Ovary (tissue), 9 donors: ENCODE data around the gene JMJD6. TPM values are rescaled to one million over a fixed set of nuclear protein-coding genes. Genes with fewer than 3 reads are reported as not detected.
"Not testable (repeated sequence)": the region's sequence is repeated elsewhere in the genome, so short reads cannot be mapped to it uniquely, and the experiment has no call there.

Source experiments
- DNase-seq, 5 donors: peaks; one replicate each; pipeline ENCODE4 v3.0.0-alpha.2; 2019 to 2020
- H3K27ac ChIP-seq, 2 donors: fragments of 200-600 bp; one replicate each; pipeline versions ENCODE4 v1.5.1 to v1.8.0; 2019 to 2022
- H3K27me3 ChIP-seq: fragments of 200-600 bp; one replicate; pipeline ENCODE4 v1.8.0; 2022
- H3K36me3 ChIP-seq: fragments of 200-600 bp; sonication (generic); one replicate; pipeline ENCODE4 v1.5.1; 2019
- H3K4me1 ChIP-seq: one replicate; pipeline ENCODE4 v1.8.1; 2013; ENCODE audit warnings: mild to moderate bottlenecking, moderate library complexity; ENCODE audit not compliant: insufficient read depth
- H3K4me3 ChIP-seq: fragments of 200-600 bp; sonication (generic); one replicate; pipeline ENCODE4 v1.5.1; 2017
- H3K9me3 ChIP-seq, 2 donors: fragments of 200-600 bp in 1 of 2; sonication (generic) in 1 of 2; one replicate each; pipeline versions ENCODE4 v1.5.1 to v1.8.1; 2013 to 2019; ENCODE audit warnings: mild to moderate bottlenecking in 1 of 2, moderate library complexity in 1 of 2
- CTCF ChIP-seq, 3 donors: fragments of 450-650 bp in 2 of 3; fragments of 200-600 bp in 1 of 3; IDR thresholded peaks; one replicate each; pipeline versions ENCODE4 v1.5.1 to v1.8.0; 2016 to 2022; ENCODE audit warnings: antibody characterized with exemption in 3 of 3, mild to moderate bottlenecking in 1 of 3
- EP300 ChIP-seq: sonication (generic); formaldehyde crosslinking; IDR thresholded peaks from one replicate; pipeline ENCODE4 v1.6.1; 2017; ENCODE audit warnings: antibody characterized with exemption
- POLR2A ChIP-seq: fragments of 450-650 bp; IDR thresholded peaks from one replicate; pipeline ENCODE4 v1.6.1; 2017; ENCODE audit warnings: antibody characterized with exemption, mild to moderate bottlenecking, moderate library complexity
- WGBS, 3 donors: extraction: QIAGEN DNeasy Blood & Tissue Kit in 1 of 3; methylation state at CpG; one replicate each; pipeline versions ENCODE4 v1.1.5 to v1.1.7; 2013 to 2017; 5-methylcytosine and 5-hydroxymethylcytosine counted together
- intact Hi-C, 4 donors: fragments of 100-400 bp; cut with DNase I; formaldehyde crosslinking; loops; one replicate each; pipeline versions ENCODE4 v1.11.0 to v1.15.1; 2022 to 2023
- polyA plus RNA-seq, 2 donors: library from polyadenylated mRNA; stranded (reverse); fragments of 200-250 nt in 1 of 2; fragments of 350-450 nt in 1 of 2; fragmentation: Illumina TruSeq in 1 of 2; extraction: RNeasy Lipid Tissue Mini Kit (QIAGEN cat#74804) in 1 of 2; gene quantifications; one replicate each; pipeline ENCODE4 v1.2.3, GENCODE V29; 2013 to 2014
- total RNA-seq, 7 donors: library from RNA; depleted of rRNA in 2 of 7; stranded (reverse); fragments of >200 nt in 2 of 7; fragmentation: NEBNext Ultra II Directional in 3 of 7; extraction: Animal tissue kit (Norgen Biotek cat#: 25700) in 3 of 7; gene quantifications; one replicate each; pipeline versions ENCODE4 v1.1.0 to v1.2.4, GENCODE V29; 2016 to 2023
- donor health status: DM: no; HTN: no; CAD: no; lungs with moderate emphysema.
- donor health status: DM: no; HTN: no; CAD: no.
- donor health status: Bipolar disorder and iron deficiency.
- donor health status: DM: yes; HTN: yes; CAD: no.
- donor health status: DM: no; HTN: no; CAD: no.
- donor health status: DM: yes; HTN: yes; CAD: no.

The JMJD6 gene
- total and polyA plus RNA-seq, 9 donors = 19.5 to 49.8 (median 28.3) TPM

- no peak overlapping the region for H3K27ac ChIP-seq
- intact Hi-C loops = loop anchor here in 2 of 4 donors (5.0 to 10.0 kb wide), 2 partner anchors 89 to 186 kb away; no protein-coding TSS in a partner anchor
Observed at GRCh38 chr17:76713765-76714164, 12.6 kb downstream of the JMJD6 start.

GRCh38 chr17:76712321-76712720 is 14.1 kb downstream of the JMJD6 start:
- not testable (repeated sequence) for H3K9me3 ChIP-seq, H3K36me3 ChIP-seq, H3K4me3 ChIP-seq, H3K27ac ChIP-seq, H3K27me3 ChIP-seq
- H3K4me1 ChIP-seq = peaks cover 16% of the 10 kb centered on the region
- DNase-seq = peak in 2 of 5 donors; percentile 16 to 43
- intact Hi-C loops = loop anchor here in 2 of 4 donors (5.0 to 10.0 kb wide), 2 partner anchors 88 to 185 kb away; no protein-coding TSS in a partner anchor
- 46 to 60% (median 53%) methylated on average over 7 of the region's 7 CpGs for WGBS, 3 donors

More at GRCh38 chr17:76713765-76714164, 12.6 kb downstream of the JMJD6 start:
- peak in 1 of 5 donors; percentile 19 for DNase-seq
- Histone ChIP-seq H3K9me3 (no peaks in the 10 kb centered on the region), H3K4me3 (no peak overlapping the region), H3K36me3 (no peaks in the 10 kb centered on the region), H3K27me3 (no peaks in the 10 kb centered on the region), H3K4me1 (peaks cover 6% of the 10 kb centered on the region)
- TF ChIP-seq POLR2A (no peak), CTCF (IDR thresholded peaks at IDR 0.05) (no peak), EP300 (no peak)
- WGBS, 3 donors = 91 to 94% (median 94%) methylated on average over 7 of the region's 7 CpGs

- WGBS, 3 donors = 1 to 10% (median 3%) methylated on average over 14 to 45 of the region's 56 CpGs
- peak within 1 kb of the TSS; percentile 83 to 93 for H3K27ac ChIP-seq
- peaks cover 18% of the 10 kb centered on the region for H3K4me1 ChIP-seq
- H3K4me3 ChIP-seq = peak within 1 kb of the TSS; percentile 87
- H3K27me3 ChIP-seq = no peaks in the 10 kb centered on the region
- intact Hi-C loops = loop anchor here in 2 of 4 donors (5.0 to 10.0 kb wide), 2 partner anchors 86 to 184 kb away; no protein-coding TSS in a partner anchor
- H3K9me3 ChIP-seq = no peaks in the 10 kb centered on the region
- DNase-seq = peak; percentile 80 to 89 (median 88)
- H3K36me3 ChIP-seq = no peaks in the 10 kb centered on the region
- TF ChIP-seq CTCF (IDR thresholded peaks at IDR 0.05) (no peak), POLR2A (no peak), EP300 (no peak)
Observed at GRCh38 chr17:76710863-76711611, 15.4 kb downstream of the JMJD6 start, which contains the start of gene MXRA7. Gene MXRA7, minus strand, starts transcription at chr17:76710965. Its CDS starts 19 bp downstream, at chr17:76710946.

GRCh38 chr17:76709951-76710862 is 16.2 kb downstream of the JMJD6 start:
- Histone ChIP-seq H3K27ac (peak overlapping the region; percentile 77 to 93), H3K4me3 (peak overlapping the region; percentile 87), H3K4me1 (peaks cover 18% of the 10 kb centered on the region)
- H3K9me3 ChIP-seq, H3K27me3 ChIP-seq, H3K36me3 ChIP-seq: not testable (repeated sequence)
- 1 to 2% (median 1%) methylated on average over 17 to 49 of the region's 79 CpGs for WGBS, 3 donors
- DNase-seq = peak in 3 of 5 donors; percentile 56 to 60 (median 59)
- intact Hi-C loops = loop anchor here in 2 of 4 donors (5.0 to 10.0 kb wide), 3 partner anchors 85 to 183 kb away; partner anchors contain the start of gene CYGB (in 1 of the 2)
